Left lung (tissue), 10 donors: ENCODE data around the gene TYSND1. TPM values are rescaled to one million over a fixed set of nuclear protein-coding genes. Genes with fewer than 3 reads are reported as not detected.
"Not testable (repeated sequence)": the region's sequence is repeated elsewhere in the genome, so short reads cannot be mapped to it uniquely, and the experiment has no call there.

Experiments
- ATAC-seq: fragments of 200-7000 bp; cut with Tn5 transposase; one replicate; pipeline ENCODE4 v1.9.1; 2020; ENCODE audit warnings: moderate library complexity
- DNase-seq, 4 donors: peaks; one replicate each; pipeline ENCODE4 v3.0.0-alpha.2; 2013 to 2020
- H3K27ac ChIP-seq, 2 donors: fragments of 200-600 bp; sonication (generic) in 1 of 2; one replicate each; pipeline versions ENCODE4 v1.5.0 to v1.8.0; 2020 to 2021
- H3K27me3 ChIP-seq, 2 donors: fragments of 200-600 bp; sonication (generic) in 1 of 2; one replicate each; pipeline versions ENCODE4 v1.5.0 to v1.8.0; 2020 to 2021
- H3K36me3 ChIP-seq, 2 donors: fragments of 200-600 bp; sonication (generic) in 1 of 2; one replicate each; pipeline versions ENCODE4 v1.5.0 to v1.8.0; 2020 to 2021
- H3K4me1 ChIP-seq, 2 donors: fragments of 200-600 bp; one replicate each; pipeline ENCODE4 v1.8.0; 2021
- H3K4me3 ChIP-seq, 2 donors: fragments of 200-600 bp; sonication (generic) in 1 of 2; one replicate each; pipeline versions ENCODE4 v1.5.0 to v1.8.0; 2020 to 2021; ENCODE audit warnings: mild to moderate bottlenecking in 1 of 2
- H3K9me3 ChIP-seq, 2 donors: fragments of 200-600 bp; sonication (generic) in 1 of 2; one replicate each; pipeline versions ENCODE4 v1.5.0 to v1.8.0; 2020 to 2021
- intact Hi-C, 2 donors: fragments of 100-400 bp; cut with DNase I; formaldehyde crosslinking; loops; one replicate each; pipeline versions ENCODE4 v1.11.2 to v1.14.2; 2022
- polyA plus RNA-seq, 6 donors: library from polyadenylated mRNA; unstranded; fragments of 120-200 nt; gene quantifications; one replicate each; pipeline ENCODE4 v1.2.1, GENCODE V29; 2013; ENCODE audit not compliant: insufficient read length in 6 of 6
- total RNA-seq, 2 donors: library from RNA; stranded (reverse); fragmentation: NEBNext Ultra II Directional; extraction: Animal tissue kit (Norgen Biotek cat#: 25700); gene quantifications; one replicate each; pipeline ENCODE4 v1.2.1, GENCODE V29; 2021
- TF ChIP-seq, protein P1 (sequence below), 2 donors: fragments of 200-600 bp; sonication (generic) in 1 of 2; IDR thresholded peaks; one replicate each; pipeline versions ENCODE4 v1.5.0 to v1.8.0; 2021; ENCODE audit warnings: antibody characterized with exemption in 2 of 2
- donor health status: DM: no; HTN: yes; CAD: no.
- donor health status: DM: no; HTN: no; CAD: no.

TYSND1 gene
- total and polyA plus RNA-seq, 8 donors: 10.2 to 14.5 (median 12.7) TPM

DNA sequence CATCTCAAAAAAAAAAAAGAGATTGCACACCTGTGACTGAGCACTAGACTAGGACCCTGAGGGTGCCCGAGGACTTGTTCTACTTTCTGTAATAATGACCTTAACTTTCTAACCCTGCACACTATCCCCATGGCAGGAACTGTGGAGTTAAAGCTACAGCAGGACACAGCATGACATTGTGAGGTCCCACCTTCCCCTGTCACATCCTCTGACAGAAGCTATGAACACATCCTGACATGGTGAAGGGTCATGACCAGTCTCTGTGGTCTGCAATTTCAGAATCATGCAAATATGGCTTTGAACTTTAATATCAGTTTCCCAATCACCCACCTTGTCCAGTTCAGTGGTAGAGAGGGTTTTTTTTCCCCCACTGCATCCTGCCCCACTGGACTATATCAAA, 42.3 kb upstream of the TYSND1 start:
- Histone ChIP-seq H3K36me3 (no peaks in the 10 kb centered on the region), H3K27me3 (no peaks in the 10 kb centered on the region), H3K4me1 (peaks cover 30 to 53% of the 10 kb centered on the region in 2 donors), H3K4me3 (no peak overlapping the region), H3K27ac (no peak overlapping the region), H3K9me3 (no peaks in the 10 kb centered on the region)
- DNase-seq (no peak), ATAC-seq (no peak)
- intact Hi-C loops: no loop called here
- TF ChIP-seq, protein P1, sequence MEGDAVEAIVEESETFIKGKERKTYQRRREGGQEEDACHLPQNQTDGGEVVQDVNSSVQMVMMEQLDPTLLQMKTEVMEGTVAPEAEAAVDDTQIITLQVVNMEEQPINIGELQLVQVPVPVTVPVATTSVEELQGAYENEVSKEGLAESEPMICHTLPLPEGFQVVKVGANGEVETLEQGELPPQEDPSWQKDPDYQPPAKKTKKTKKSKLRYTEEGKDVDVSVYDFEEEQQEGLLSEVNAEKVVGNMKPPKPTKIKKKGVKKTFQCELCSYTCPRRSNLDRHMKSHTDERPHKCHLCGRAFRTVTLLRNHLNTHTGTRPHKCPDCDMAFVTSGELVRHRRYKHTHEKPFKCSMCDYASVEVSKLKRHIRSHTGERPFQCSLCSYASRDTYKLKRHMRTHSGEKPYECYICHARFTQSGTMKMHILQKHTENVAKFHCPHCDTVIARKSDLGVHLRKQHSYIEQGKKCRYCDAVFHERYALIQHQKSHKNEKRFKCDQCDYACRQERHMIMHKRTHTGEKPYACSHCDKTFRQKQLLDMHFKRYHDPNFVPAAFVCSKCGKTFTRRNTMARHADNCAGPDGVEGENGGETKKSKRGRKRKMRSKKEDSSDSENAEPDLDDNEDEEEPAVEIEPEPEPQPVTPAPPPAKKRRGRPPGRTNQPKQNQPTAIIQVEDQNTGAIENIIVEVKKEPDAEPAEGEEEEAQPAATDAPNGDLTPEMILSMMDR (IDR thresholded peaks at IDR 0.05): no peak

DNA sequence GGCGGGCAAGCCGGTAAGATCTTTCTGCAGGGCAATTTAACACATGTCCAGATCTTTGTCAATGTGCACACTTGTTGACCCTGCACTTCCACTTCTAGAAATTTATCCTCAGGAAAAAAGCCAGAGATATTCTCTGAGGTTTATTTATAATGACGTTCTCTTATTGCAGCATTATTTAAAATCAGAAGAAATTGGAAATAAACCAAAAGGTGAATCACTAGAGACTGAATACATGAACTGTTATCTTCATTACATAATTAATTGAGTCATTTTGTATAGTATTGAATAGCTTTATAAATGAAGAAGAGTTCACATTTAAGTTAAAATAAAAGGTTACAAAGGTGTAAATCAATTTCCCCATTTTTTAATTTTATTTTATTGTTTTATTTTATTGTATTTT, 40.1 kb upstream of the TYSND1 start:
- DNase-seq: no peak
- intact Hi-C loops: no loop called here
- TF ChIP-seq, protein P1 (IDR thresholded peaks at IDR 0.05): no peak
- ATAC-seq: peak; percentile 6
- H3K4me3 ChIP-seq: no peak overlapping the region
- H3K9me3 ChIP-seq: no peaks in the 10 kb centered on the region
- H3K27ac ChIP-seq: peak overlapping the region in 1 of 2 donors; percentile 47
- H3K4me1 ChIP-seq: peaks cover 16 to 32% of the 10 kb centered on the region in 2 donors
- no peaks in the 10 kb centered on the region for H3K36me3 ChIP-seq
- no peaks in the 10 kb centered on the region for H3K27me3 ChIP-seq

DNA sequence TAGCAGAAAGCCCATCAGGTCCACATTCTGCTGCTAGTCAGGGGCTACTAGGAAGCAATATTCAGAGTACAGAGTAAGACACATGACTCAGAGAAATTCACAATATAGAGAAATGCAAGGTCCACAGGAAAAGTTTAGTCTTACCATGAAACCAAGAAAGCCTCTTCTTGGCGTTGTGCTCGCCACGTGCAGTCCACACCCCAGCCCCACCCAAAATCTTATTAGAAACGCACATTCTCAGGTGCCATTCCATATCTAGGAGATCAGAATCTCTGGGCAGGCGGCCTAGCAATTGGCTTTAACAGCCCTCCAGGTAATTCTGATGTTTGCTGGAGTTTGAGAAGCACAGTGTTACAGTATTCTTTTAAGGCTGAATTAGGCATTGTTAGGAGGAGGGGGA, 39.6 kb upstream of the TYSND1 start:
- no peaks in the 10 kb centered on the region for H3K27me3 ChIP-seq
- peaks cover 11 to 27% of the 10 kb centered on the region in 2 donors for H3K4me1 ChIP-seq
- intact Hi-C loops: no loop called here
- H3K27ac ChIP-seq: peak overlapping the region; percentile 18 to 47
- no peaks in the 10 kb centered on the region for H3K9me3 ChIP-seq
- no peaks in the 10 kb centered on the region for H3K36me3 ChIP-seq
- DNase-seq (peak in 1 of 4 donors; percentile 44), ATAC-seq (peak; percentile 70)
- no peak overlapping the region for H3K4me3 ChIP-seq
- TF ChIP-seq, protein P1 (IDR thresholded peaks at IDR 0.05): no peak

DNA sequence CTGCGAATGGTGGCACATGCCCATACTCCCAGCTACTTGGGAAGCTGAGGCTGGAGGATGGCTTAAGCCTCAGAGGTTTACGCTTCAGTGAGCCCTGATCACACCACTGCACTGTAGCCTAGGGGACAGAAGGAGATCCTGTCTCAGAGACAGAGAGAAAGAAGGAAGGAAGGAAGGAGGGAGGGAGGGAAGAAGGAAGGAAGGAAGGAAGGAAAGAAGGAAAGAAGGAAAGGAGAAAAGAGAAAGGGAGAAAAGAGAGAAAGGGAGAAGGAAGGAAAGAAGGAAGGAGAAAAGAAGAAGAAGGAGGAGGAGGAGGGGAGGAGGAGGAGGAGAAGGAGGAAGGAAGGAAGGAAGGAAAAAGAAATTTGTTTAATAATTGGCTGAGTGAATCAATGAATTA, 36.8 kb upstream of the TYSND1 start:
- TF ChIP-seq, protein P1 (IDR thresholded peaks at IDR 0.05): no peak
- ATAC-seq: no peak
- peaks cover 0 to 6% of the 10 kb centered on the region in 2 donors for H3K9me3 ChIP-seq
- no peaks in the 10 kb centered on the region for H3K27me3 ChIP-seq
- H3K4me1 ChIP-seq: no peaks in the 10 kb centered on the region
- no peaks in the 10 kb centered on the region for H3K36me3 ChIP-seq
- no peak overlapping the region for H3K27ac ChIP-seq
- DNase-seq: no peak
- intact Hi-C loops: no loop called here
- no peak overlapping the region for H3K4me3 ChIP-seq

DNA sequence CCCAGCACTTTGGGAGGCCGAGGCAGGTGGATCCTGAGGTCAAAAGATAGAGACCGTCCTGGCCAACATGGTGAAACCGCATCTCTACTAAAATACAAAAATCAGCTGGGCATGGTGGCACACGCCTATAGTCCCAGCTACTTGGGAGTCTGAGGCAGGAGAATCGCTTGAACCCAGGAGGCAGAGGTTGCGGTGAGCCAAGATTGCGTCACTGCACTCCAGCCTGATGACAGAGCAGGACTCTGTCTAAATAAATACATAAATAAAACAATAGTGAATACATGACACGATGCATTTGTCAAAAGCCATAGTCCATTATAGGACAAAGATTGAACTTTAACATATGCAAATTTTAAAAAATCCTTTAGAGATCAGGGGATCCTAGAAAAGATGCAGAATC, 32.7 kb upstream of the TYSND1 start:
- intact Hi-C loops, H3K36me3 ChIP-seq, H3K4me3 ChIP-seq, DNase-seq, H3K9me3 ChIP-seq, ATAC-seq, H3K27me3 ChIP-seq: not testable (repeated sequence)
- Histone ChIP-seq H3K27ac (peak overlapping the region in 1 of 2 donors; percentile 15), H3K4me1 (peaks cover 0 to 12% of the 10 kb centered on the region in 2 donors)

DNA sequence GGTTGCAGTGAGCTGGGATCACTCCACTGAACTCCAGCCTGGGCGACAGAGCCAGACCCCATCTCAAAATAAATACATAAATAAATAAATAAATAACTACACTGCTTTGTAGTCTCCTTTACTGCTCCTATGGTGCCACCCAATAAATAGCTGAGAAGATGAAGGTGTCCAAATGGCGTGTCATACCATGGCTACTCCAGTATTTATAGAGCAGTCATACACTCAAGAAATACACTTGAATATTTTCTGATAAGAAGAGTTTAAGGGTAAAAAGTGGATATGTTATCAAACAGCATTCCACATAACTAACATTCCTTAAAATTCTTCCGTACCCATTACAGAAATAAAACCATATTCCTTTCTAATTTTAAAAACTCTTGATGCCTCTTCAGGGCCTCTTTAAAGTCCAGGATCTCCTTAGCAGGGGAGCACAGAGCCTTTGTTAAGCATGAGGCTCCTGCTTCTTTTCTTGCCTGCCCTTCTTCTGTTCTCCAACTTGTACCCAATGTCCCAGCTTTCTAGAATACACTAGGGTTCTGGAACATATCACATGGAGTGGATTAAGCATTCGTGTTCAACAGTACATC, 31.7 kb upstream of the TYSND1 start:
- Histone ChIP-seq H3K27ac (peak overlapping the region in 1 of 2 donors; percentile 15), H3K36me3 (no peaks in the 10 kb centered on the region), H3K9me3 (peaks cover 0 to 6% of the 10 kb centered on the region in 2 donors), H3K27me3 (no peaks in the 10 kb centered on the region), H3K4me1 (peaks cover 7 to 22% of the 10 kb centered on the region in 2 donors), H3K4me3 (no peak overlapping the region)
- intact Hi-C loops: no loop called here
- TF ChIP-seq, protein P1 (IDR thresholded peaks at IDR 0.05): no peak
- DNase-seq (no peak), ATAC-seq (peak; percentile 78)
